Fibroblast of upper back skin (primary cell): ENCODE results near the gene EPB41L4B.
"Not testable (repeated sequence)": the region's sequence is repeated elsewhere in the genome, so short reads cannot be mapped to it uniquely, and the experiment has no call there.

Experiments used
- DNase-seq: peaks from one replicate; pipeline ENCODE4 v3.0.0-alpha.2; 2013

EPB41L4B gene

DNA sequence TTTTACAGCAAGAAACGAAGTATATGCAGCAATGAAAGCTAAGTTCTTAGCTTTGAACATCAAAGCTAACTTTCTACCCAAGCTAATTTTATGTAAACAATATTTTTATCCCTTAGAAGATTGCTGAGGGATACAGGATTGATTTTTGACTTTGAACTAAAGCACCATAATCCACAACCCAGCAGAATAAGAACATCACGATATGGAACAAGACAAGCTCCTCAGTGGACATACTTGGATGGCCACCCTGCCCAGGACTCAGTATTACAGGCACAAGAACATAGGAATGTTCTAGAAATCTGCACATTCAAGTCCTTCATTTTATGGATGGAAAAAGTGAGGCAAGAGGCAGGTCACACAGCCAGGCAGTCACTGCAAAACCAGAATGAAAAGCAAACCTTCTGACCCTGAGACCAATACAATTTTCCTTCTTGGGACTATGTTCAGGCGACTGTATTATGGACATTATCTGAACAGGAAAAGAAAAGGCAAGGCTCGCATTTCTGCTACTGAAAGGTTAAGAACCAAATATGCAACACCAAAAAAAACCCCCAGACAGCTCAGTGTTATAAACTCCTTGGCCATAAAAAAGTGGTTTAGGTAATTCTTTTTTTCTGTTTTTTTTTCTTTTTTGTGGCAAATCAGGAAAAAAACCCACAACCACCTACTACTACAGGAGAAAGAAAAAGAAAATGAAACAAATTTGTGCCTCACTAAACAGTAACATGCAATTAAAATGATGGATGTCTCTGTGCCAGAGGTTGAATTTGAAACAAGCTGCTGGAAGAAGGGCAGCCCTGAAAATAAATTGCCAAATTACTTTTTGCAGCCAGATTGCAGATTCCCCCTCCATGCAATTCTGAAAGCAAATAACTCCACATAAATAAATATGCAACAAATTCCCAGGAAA, 25.4 kb downstream of the EPB41L4B start:
- no peak for DNase-seq

GRCh38 chr9:109290385-109290784, 30.5 kb downstream of the EPB41L4B start:
- no peak for DNase-seq

GRCh38 chr9:109289931-109290330, 30.9 kb downstream of the EPB41L4B start:
- no peak for DNase-seq

DNA sequence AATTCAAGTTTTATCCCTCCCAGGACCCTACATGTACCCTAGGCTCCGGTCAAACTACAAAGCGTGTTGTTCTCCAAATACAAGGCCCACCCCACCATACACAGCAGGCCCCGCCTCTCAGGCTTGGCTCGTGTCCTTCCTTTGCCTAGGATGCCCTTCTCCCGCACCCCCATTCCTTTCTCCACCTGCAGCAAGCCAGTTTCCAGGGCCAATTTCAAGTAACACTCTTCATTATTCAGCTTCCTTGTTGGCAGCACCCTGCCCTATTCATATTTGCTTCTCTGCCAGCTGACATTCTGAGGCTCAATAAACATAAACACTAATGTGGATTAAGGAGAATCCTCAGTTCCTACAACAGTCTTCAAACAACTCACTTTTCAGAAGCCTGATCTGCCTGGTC, 31.7 kb downstream of the EPB41L4B start:
- no peak for DNase-seq

DNA sequence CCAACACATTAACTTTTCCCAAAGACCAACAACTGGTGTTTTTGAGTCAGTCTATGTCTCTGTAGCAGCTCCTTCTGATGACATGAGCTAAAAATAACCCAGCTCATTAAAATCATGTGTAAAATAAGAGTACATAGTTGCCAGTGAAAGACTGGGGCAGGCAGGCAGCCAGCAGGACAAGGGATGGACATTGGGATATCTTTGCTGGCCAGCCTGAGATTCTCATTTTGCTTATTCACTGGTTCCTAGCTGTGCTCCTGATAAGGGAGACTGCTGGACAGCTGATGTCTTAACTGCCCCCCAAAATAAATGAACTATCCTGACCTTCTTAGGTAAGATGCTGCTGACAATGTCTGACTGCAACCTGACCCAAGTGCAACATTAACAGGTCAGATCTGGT, 33.9 kb downstream of the EPB41L4B start:
- no peak for DNase-seq

DNA sequence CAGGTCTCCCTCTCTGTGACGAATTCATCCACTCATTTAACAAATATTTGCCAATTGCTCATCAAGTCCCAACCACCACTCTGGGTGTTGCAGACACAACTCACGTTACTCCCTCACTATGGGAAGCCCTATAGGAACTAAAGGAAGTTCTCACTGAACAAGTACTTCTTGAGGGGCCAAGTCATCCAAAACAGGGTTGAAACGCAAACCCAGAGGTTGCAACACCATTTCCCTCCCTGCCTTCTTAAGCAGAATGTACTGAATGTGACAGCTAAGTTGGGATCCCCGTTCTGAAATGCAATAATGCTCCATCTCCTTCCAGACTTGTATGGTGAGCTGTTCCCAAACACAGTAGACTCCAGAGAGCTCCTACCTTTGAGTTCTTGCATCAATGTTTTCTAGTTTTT, 34.3 kb downstream of the EPB41L4B start:
- peak; percentile 35 for DNase-seq

DNA sequence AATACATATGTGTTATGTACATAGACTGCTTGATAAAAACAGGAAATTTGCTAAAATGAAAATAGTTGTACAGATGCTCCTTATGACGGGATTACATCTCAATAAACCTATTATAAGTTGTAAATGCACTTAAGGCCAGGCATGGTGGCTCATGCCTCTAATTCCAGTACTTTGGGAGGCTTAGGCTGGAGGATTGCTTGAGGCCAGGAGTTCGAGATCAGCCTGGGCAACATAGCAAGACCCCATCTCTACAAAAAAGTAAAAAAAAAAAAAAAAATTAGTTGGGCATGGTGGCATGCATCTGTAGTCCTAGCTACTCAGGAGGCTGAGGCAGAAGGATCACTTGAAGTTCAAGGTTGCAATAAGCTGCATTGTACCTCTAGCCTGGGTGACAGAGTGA, 37.2 kb downstream of the EPB41L4B start:
- DNase-seq, result not testable (repeated sequence)

GRCh38 chr9:109283012-109283411, 37.8 kb downstream of the EPB41L4B start:
- DNase-seq, result no peak

- no peak for DNase-seq
These were observed 38.6 kb downstream of the EPB41L4B start for GRCh38 chr9:109282302-109282701.

GRCh38 chr9:109281518-109281917, 39.3 kb downstream of the EPB41L4B start:
- DNase-seq, result no peak

- no peak for DNase-seq
These were observed 42.0 kb downstream of the EPB41L4B start for GRCh38 chr9:109278848-109279247.

DNA sequence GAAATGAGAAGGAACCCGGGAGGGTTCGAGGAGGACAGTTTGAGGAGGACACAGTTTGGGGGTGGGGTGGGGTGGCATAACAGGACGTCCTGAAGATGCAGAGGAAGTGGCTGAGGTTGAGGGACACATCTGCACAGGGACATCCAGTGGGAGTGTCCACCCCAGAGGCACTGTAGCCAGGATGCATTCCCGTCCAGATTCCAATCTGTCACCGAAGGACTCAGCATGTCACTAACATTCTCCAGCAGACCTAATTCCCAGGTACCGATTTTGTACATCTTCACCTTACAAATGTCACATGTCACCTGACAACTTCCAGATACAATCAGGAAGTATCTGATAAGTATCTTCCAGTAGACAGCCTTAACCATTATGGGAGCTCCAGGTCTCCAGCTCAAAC, 42.6 kb downstream of the EPB41L4B start:
- DNase-seq, result no peak

- DNase-seq, result no peak
These were observed 43.4 kb downstream of the EPB41L4B start for GRCh38 chr9:109277451-109277850.

- no peak for DNase-seq
These were observed 44.1 kb downstream of the EPB41L4B start for GRCh38 chr9:109276469-109277440.

DNA sequence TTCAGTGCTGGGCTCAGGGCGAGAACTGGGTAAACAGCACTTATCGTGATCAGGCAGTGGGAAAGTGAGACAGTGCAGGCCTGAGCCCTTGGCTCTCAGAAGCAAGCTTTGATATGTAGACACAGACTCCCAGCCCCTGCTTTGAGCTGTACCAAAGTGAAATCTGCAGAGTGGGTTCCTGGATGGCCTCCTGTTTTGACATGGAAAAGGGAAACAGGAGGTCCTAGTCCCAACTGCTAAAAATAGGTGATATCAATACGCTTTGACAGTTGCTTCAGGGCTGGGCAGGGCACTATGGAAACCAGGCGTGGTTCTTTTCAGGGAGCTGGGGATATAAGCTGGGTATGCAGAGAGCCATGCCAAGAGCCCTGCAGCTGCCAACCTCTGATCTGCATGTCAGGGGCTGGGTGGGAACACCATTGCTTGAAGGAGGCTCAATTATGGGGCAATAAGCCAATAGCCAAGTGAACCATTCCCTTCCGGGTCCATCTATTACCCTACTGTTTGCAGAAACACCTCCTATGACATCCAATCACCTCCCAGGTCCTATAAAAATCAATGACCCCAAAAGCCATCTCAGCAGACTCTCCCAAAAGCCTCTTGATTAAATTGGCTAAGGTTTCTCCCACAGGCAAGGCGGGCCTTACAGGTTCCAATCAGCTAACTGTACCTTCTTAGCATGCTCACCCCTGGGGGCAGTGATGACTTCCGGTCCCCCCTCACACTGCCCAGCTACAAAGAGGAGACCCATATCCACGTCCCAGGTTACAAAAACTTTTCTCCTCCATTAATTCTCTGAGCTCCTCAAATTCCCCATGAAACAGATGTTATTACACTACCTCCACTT, 45.8 kb downstream of the EPB41L4B start:
- no peak for DNase-seq

- DNase-seq, result no peak
These were observed 47.0 kb downstream of the EPB41L4B start for GRCh38 chr9:109273869-109274268.

DNA sequence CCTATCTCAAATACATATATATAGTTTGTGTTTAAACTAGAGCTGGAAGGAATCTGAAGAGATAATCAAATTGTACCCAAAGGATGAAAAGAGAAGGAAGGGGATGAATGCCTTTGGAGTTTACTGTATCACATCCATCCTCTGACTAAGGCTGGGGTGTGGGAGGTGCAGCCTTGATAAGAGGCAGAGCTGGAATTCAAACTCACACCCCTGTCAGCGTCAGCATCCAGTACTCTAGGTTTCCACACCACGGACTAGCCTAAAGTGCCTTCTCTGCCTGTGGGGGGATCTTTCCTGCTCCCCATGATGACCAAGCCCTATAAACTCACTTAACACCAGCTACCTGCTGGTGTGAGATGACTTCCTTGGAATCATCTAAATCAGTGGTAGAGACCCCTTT, 48.1 kb downstream of the EPB41L4B start:
- DNase-seq, result no peak

GRCh38 chr9:109272045-109272444, 48.8 kb downstream of the EPB41L4B start:
- no peak for DNase-seq

DNA sequence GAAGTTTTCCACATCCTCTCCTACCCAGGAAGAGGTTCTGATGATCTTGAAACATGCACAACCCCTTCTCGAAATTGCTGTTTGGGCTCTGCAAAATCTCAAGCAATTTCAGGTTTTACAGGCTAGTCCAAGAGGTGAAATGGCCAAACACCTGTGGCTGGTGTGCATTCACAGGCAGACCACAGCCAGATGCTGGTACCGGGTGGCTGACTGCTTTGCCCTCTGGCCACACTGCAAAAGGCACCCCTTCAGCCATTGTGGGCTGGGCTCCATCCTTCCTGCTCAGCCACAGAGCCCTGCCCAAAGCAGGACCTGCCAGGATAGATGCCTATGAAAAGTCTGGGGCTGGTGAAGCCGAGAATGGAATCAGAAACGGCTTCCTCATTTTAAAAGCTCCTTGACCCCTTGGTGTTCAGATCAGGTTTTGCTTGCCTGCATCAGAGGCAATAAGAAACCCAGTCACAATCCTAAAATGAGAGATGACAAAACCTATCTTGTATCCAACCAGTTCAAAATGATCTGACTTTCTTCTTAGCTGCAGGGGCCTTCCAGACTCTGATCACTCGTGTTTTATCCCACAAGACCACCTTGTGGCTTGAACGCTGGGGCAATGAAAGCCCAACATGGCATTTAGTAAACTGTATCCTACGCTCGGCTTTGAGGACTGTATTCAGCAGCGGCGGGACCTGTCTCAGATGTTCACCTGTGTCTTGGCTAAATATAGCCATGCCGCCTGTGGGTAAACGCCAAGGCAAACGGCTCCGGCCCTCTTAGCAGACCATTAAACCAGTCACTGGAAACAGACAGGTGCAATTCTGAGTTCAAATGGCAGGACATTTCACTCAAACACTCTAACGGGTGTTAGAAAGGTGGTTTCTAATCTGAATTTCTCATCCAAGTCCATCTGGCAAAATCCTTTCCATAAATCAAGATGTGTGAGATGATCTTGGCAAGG, 49.6 kb downstream of the EPB41L4B start:
- DNase-seq, result no peak

GRCh38 chr9:109270441-109270840, 50.4 kb downstream of the EPB41L4B start:
- DNase-seq, result no peak

GRCh38 chr9:109269839-109270238, 51.0 kb downstream of the EPB41L4B start:
- no peak for DNase-seq
